ENCODE data around the gene CLEC4C. TPM values are rescaled to one million over a fixed set of nuclear protein-coding genes. Genes with fewer than 3 reads are reported as not detected.

The CLEC4C gene
- total and polyA plus RNA-seq, 2 donors (not counting 1 experiment from before 2014, with no cell fraction given) = 0.39 to 1.4 TPM

- ChIA-PET CTCF (no interaction called here), POLR2A (no interaction called here)
- Mint-ChIP-seq H3K4me1 (no peaks in the 10 kb centered on the region), H3K27ac (no peak overlapping the region), H3K9me3 (ENCODE audit: insufficient read depth) (no peaks in the 10 kb centered on the region), H3K27me3 (peaks cover 7% of the 10 kb centered on the region), H3K4me3 (no peak overlapping the region)
- no peak overlapping the region for H3K27ac ChIP-seq (ENCODE audit: low read length in 2 of 2)
- intact Hi-C loops (cut with micrococcal nuclease) = no loop called here
- H4K20me1 ChIP-seq (ENCODE audit: control insufficient read depth, insufficient read depth, low read length, poor library complexity, severe bottlenecking) = no peaks in the 10 kb centered on the region
- no peak overlapping the region for H3K9ac ChIP-seq (ENCODE audit: low read length)
- H2AFZ ChIP-seq (ENCODE audit: insufficient read depth, low read depth, low read length, poor library complexity, severe bottlenecking) = no peak overlapping the region
- H3K4me2 ChIP-seq (replicated peaks; ENCODE audit: low read depth, low read length, poor library complexity, severe bottlenecking) = no peak overlapping the region
- no peaks in the 10 kb centered on the region for H3K27me3 ChIP-seq (replicated peaks in 1 of 4; ENCODE audit: control extremely low read depth in 1 of 4, control insufficient read depth in 3 of 4, insufficient read depth in 4 of 4, low read length in 3 of 4)
- no peaks in the 10 kb centered on the region for H3K36me3 ChIP-seq (replicated peaks in 1 of 2; ENCODE audit: control extremely low read depth in 1 of 2, control insufficient read depth in 1 of 2, extremely low read depth in 1 of 2, insufficient read depth in 2 of 2, low read length in 1 of 2)
- no peaks in the 10 kb centered on the region for H3K4me1 ChIP-seq (ENCODE audit: control insufficient read depth in 2 of 2, insufficient read depth in 2 of 2, low read length in 2 of 2)
- no peak overlapping the region for H3K4me3 ChIP-seq (ENCODE audit: control extremely low read depth in 1 of 5, extremely low read depth in 1 of 5, insufficient read depth in 1 of 5, low read depth in 2 of 5, low read length in 4 of 5)
- H3K79me2 ChIP-seq (ENCODE audit: control insufficient read depth, insufficient read depth, low read length) = no peaks in the 10 kb centered on the region
- ATAC-seq (ENCODE audit: low read depth) (no peak), DNase-seq (no peak)
- TF ChIP-seq, protein P1, sequence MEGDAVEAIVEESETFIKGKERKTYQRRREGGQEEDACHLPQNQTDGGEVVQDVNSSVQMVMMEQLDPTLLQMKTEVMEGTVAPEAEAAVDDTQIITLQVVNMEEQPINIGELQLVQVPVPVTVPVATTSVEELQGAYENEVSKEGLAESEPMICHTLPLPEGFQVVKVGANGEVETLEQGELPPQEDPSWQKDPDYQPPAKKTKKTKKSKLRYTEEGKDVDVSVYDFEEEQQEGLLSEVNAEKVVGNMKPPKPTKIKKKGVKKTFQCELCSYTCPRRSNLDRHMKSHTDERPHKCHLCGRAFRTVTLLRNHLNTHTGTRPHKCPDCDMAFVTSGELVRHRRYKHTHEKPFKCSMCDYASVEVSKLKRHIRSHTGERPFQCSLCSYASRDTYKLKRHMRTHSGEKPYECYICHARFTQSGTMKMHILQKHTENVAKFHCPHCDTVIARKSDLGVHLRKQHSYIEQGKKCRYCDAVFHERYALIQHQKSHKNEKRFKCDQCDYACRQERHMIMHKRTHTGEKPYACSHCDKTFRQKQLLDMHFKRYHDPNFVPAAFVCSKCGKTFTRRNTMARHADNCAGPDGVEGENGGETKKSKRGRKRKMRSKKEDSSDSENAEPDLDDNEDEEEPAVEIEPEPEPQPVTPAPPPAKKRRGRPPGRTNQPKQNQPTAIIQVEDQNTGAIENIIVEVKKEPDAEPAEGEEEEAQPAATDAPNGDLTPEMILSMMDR (IDR thresholded peaks at IDR 0.05) = no peak
- no peak for TF ChIP-seq EZH2 (IDR thresholded peaks at IDR 0.05; ENCODE audit: borderline replicate concordance, insufficient read depth, low read depth, low read length, poor library complexity, severe bottlenecking)
- 50% methylated on average over 3 of the region's 3 CpGs for WGBS (ENCODE audit: insufficient coverage)
- H3K9me3 ChIP-seq (ENCODE audit: control extremely low read depth in 1 of 3, control insufficient read depth in 2 of 3, insufficient read depth in 1 of 3, low read length in 2 of 3) = no peaks in the 10 kb centered on the region
These were observed 22.8 kb upstream of the CLEC4C start for GRCh38 chr12:7769999-7770398.

- intact Hi-C loops (cut with micrococcal nuclease) = no loop called here
- ATAC-seq (ENCODE audit: low read depth) = no peak
- Mint-ChIP-seq H3K27me3 (no peaks in the 10 kb centered on the region), H3K27ac (no peak overlapping the region), H3K9me3 (ENCODE audit: insufficient read depth) (no peaks in the 10 kb centered on the region), H3K4me1 (no peaks in the 10 kb centered on the region), H3K4me3 (no peak overlapping the region)
- TF ChIP-seq, protein P1 (IDR thresholded peaks at IDR 0.05) = no peak
- CTCF ChIA-PET = no interaction called here
- Histone ChIP-seq H3K27ac (ENCODE audit: low read length in 2 of 2) (no peak overlapping the region), H3K27me3 (replicated peaks in 1 of 4; ENCODE audit: control extremely low read depth in 1 of 4, control insufficient read depth in 3 of 4, insufficient read depth in 4 of 4, low read length in 3 of 4) (no peaks in the 10 kb centered on the region), H3K9me3 (ENCODE audit: control extremely low read depth in 1 of 3, control insufficient read depth in 2 of 3, insufficient read depth in 1 of 3, low read length in 2 of 3) (no peaks in the 10 kb centered on the region), H3K4me1 (ENCODE audit: control insufficient read depth in 2 of 2, insufficient read depth in 2 of 2, low read length in 2 of 2) (peaks cover 0 to 13% of the 10 kb centered on the region in 2 donors), H3K79me2 (ENCODE audit: control insufficient read depth, insufficient read depth, low read length) (no peaks in the 10 kb centered on the region), H3K4me2 (replicated peaks; ENCODE audit: low read depth, low read length, poor library complexity, severe bottlenecking) (no peak overlapping the region), H3K4me3 (ENCODE audit: control extremely low read depth in 1 of 5, extremely low read depth in 1 of 5, insufficient read depth in 1 of 5, low read depth in 2 of 5, low read length in 4 of 5) (no peak overlapping the region), H3K9ac (ENCODE audit: low read length) (no peak overlapping the region), H4K20me1 (ENCODE audit: control insufficient read depth, insufficient read depth, low read length, poor library complexity, severe bottlenecking) (no peaks in the 10 kb centered on the region), H3K36me3 (replicated peaks in 1 of 2; ENCODE audit: control extremely low read depth in 1 of 2, control insufficient read depth in 1 of 2, extremely low read depth in 1 of 2, insufficient read depth in 2 of 2, low read length in 1 of 2) (no peaks in the 10 kb centered on the region), H2AFZ (ENCODE audit: insufficient read depth, low read depth, low read length, poor library complexity, severe bottlenecking) (no peak overlapping the region)
- POLR2A ChIA-PET = no interaction called here
- DNase-seq = no peak
- 71% methylated on average over 9 of the region's 9 CpGs for WGBS (ENCODE audit: insufficient coverage)
These were observed 11.6 kb upstream of the CLEC4C start for GRCh38 chr12:7758766-7759140.

Measured in B cell (primary cell).